SKM-1 (cell line): ENCODE measurements around the gene FAT1.

Source experiments
- DNase-seq: peaks from one replicate; lab custom pipeline; 2025; ENCODE audit not compliant: unreplicated experiment; lab: John Stamatoyannopoulos, UW

FAT1 gene

DNA sequence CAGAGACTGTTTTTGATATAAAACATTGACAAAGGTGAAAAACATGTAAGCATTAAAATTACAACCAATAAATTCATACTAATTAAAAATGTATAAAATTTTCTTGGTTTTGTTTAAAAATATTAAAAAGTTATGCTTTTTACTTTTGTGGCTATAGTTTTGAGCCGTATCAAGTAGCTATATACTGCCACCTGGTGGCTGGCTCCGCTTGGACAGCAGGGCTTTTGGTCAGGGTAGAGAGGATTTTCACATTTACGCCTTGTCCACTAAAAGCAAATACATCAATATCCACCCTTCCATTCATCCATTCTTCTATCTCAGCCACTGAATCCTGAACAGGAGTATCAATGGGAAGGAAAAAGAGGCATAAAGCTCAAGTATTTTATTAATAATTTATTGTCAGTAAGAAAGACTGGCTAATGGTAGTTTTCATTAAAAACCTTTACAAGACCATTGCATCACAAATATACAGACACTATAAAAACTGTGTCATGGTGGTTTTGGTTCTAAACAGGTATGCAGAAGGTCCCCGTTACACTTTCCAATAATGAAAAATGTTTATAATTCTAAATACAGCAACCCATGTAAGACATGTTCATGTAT, 136.1 kb downstream of the FAT1 start:
- DNase-seq = peak; percentile 17

DNA sequence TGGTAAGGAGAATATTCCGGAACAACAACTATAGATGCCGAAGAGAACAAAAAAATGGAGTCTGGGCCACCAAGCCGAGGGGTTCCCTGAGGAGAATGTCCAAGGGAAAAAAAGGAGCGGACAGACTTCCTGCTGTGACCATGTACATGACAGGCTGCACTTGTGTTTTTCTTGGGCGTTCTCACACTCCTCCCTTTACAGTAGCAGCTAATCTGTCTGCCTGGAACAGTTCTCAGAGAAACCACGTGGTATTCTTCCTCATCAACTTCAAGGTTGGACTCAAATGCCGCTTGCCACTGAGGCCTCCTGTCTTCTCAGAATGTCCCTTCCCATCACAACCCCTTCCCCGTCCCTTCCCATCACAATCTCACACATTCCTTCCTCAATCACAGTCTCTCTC, 137.5 kb downstream of the FAT1 start:
- DNase-seq = no peak

DNA sequence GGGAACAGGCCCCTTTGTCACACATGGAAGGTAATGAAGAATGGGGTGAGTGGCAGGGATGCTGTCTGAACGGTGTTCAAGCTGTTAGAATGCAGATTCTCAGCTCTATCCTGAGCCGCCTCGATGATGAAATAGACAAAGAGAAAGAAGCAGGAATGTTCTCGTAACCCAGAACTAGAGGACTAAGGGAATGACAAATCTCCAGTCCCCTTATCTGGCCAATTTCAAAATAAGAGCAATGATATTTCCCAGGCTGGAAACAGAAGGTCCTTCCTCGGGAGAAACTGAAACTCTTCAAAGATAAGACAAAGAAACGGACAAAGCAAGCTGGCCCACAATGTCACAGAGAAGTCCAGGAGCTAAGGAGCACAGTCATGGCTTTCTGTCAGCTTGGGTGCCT, 138.7 kb downstream of the FAT1 start:
- no peak for DNase-seq

DNA sequence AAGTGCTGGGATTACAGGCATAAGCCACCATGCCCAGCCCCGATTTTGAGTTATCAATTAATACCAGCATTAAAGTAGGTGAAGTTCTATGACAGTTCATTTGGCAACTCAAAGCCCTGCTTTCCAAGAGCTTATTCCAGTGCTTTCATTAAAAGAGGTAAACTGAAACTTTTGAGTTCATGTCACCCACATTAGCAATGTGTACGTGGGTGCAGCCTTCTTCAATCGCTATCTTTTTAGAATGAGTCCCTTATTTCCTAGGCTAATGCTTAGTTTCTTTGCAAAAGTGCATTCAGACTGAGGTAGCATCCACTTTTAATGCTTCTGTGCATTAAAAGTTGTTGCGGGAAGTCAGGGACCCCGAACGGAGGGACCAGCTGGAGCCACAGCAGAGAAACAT, 142.2 kb downstream of the FAT1 start:
- DNase-seq = no peak

DNA sequence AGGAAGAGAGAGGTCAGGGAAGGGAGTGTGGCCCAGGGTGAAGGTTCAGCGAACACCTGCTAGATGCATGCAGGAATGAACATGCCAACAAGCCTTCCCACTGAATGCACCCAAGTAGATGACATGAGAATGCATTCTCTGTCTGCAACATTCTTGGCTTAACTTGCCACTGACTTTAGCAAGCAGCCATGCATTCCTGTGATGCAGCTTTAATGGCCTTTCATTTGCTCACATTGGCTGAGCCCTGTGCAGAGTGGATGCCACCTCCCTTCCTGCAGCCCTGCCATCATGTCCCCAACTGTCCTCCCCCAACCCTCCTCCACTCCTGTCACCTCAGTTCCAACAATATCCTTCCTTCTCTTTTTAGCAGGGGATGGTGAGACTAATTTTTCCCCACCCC, 143.0 kb downstream of the FAT1 start:
- DNase-seq = no peak

DNA sequence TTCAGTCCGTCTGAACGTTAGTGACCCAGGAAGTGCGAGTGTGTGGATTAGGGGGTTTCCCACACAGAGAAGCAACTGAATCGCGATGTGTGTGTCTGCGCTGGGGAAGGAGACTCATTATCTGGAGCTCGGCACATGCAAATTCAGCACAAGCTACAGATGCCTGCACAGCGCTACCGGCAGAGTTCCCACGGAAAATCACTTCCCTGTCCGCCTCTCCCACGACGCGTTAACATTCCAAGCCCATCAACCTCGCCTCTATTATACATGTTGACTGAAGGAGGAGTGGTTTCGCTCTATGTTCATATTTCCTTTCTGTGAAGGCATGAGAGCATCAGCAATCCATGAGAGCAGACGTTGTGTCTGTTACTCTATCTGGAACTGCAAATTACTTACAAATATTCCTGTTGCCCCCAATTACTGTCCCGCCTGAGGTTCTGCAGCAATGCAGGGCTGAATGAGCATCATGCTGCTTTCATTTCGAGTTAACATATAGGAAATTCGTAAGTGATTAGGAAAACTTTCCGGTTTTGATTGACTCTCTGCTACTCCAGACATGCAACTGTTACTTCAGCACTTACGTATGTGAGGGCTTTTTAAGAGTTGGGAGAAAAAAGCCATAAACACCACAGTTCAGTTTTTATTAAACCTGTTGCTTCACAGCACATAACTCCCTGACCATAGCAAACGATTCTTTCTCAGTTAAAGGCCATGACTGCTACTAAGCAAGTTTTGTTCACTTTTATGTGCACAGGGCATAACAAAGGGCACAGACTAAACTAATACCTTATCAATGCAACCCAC, 153.3 kb downstream of the FAT1 start:
- DNase-seq = no peak

DNA sequence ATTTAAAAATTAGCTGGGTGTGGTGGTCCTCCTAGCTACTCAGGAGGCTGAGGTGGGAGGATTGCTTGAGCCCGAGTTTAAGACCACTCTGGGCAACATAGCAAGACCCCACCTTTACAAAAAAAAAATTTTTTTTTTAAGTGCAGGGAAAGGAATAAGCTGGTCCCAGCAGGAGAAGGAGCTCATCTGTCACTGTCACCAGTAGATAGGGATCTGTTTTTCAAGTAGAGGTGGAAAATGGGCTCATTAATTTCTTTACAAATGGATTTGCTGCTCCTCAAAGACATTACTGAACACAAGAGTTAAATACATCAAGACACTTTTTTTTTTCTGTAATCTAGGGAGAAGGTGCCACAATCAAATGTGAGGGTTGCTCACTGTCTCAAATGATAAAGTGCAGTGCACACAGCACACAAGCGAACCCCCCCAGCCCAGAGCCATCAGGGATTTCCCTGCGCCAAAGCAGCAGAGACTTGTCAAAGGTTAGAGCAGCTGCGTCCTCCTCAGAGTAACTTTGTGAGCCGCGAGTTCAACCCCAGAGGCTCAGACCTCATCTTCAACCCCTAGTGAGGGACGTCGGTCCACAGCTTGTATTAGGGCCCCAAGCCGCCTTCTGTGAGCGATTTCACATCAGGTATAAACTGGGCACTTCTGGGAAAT, 154.0 kb downstream of the FAT1 start:
- DNase-seq = no peak

DNA sequence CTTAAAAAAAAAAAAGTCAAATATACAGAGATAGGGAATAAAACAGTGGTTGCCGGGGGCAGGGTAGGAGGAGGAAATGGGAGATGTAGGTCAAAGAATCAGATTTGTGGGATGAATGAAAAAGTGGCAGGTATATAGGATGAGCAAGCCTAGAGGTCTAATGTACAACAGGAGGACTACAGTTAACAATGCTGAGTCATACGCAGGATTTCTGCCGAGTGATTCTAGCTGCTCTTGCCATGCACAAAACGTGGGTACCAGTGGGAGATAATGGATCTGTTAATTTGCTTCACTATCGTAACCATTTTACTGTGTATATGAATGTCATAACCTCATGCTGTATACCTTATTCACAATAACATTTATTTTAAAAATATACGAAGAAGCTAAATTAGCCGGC, 157.6 kb downstream of the FAT1 start:
- no peak for DNase-seq

DNA sequence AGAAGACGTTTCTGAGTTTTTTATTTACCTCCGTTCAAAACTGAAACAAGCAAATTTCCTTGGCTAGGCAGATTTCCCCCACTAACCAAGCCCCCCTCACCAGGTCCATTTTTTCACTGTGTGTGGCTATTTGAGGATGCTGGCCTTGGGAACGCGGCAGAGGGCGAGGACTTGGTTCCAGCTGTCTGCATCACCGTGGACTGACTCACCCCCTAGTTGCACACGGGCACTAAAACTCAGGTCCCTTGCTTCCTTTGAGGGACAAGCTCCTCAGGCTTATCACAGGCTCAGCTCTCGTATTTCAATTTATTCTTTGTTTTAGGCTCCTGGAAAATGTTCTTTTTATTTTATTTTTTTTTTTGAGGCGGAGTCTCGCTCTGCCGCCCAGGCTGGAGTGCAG, 159.9 kb downstream of the FAT1 start:
- no peak for DNase-seq

DNA sequence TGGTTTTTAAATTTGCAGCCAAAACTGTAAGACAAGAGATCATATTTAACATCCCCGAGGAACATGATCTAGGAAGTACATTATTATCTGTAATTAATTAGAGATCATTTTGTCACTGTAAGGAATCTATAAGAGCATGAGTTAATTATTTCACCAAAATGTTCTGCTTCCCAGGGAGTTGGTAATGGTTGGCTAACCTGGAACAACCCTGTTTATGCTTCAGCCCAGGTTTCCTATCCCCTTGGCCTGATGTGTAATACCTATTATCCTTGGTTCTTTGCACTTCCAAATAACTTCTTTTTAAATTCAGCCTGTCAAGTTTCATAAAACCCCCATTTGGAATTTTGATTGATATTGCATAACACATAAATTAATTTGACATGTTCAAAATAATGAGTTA, 161.9 kb downstream of the FAT1 start:
- no peak for DNase-seq

DNA sequence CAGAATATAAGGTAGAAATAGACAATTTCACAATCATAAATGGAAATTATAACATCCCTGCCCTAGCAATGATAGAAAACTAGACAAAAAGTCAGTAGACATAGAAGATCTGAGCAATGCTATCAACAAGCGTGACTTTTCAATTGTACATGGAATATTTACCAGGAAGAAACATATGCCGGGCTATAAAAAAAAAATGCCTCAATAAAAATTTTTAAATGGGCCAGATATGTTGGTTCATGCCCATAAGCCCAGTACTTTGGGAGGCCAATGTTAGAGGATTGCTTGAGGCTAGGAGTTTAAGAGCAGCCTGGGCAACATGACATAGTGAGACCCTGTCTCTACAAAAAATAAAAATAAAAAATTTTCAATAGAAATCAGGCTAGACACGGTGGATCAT, 163.0 kb downstream of the FAT1 start:
- no peak for DNase-seq

DNA sequence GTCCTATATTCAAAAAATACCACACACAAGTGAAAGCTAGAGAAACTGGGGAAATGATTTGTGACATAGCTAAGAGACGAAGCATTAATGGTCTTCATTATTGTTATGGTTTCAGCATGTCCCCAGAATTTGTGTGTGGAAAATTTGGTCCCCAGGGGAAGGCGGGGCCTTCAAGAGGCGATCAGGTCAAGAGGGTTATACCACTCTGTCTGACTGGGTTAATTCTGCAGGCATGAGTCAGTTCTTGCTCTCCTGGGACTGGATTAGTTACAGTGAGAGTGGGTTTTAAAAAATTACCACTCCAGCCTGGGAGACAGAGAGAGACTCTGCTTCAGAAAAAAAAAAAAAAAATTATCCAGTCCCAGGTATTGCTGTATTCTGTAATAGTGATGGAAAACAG, 166.2 kb downstream of the FAT1 start:
- no peak for DNase-seq

DNA sequence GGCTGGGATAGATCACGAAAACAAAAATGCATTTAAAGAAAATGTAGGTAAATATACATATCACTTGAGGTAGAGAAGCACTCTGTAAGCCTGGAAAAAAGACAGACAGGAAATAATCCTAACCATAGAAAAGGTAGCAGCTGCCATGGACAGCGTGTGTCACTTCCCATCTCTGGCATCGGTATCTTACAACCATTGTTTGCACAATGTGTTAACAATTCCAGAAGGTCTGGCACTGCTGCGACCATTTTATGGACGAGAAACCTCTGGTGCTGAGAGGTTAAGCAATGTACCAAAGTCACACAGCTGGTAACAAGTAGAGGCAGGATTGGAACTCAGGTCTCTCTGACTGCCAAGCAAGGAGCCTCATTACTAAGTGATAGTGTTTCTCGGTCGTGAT, 166.6 kb downstream of the FAT1 start:
- DNase-seq = no peak

DNA sequence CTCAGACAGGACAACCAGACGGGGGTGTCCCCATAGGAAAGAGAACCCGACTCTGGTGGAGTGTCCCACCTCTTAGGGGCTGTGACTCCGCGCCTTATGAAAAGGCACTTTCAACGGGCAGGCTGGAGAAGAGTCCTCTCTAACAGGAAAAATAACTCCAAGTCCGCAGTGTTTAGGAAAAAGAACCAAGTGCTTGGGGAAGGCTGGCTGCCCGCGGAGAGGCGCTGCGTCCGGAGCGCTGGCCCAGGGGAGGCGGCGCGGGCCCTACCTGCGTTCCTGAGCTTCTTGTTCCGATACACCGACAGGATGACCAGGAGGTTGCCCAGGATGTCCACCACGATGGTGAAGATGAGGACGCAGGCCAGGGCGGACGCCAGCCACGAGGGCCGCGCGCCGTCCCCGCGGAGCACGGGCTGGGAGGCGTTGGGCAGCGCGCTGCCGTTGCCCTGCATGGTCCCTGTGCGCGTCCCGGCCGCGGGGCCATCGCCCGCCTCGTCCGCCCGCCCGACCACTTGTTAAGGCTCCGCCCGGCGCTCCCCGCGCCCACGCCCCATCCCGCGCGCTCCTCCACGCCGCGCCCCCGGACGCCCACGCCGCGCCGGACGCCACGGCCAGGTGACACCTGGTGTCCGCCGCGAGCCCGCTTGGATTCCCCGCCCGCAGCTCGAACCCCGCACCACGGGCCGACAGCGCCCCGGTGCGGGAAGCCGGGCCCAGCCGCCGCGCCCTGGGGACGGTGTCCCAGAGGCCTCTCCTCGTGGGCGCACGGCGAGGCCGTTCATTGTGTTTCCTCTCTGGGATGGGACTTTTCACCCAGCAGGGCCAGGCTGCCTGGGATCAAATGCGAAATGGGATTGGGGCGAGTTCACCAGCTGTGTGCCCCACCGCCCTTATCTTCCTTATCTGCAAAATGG, 168.5 kb downstream of the FAT1 start, which contains the start of gene MTNR1A:
Gene MTNR1A, minus strand, starts transcription at position 654 of the 914 bp plus-strand sequence. Its CDS starts 202 bp downstream, at position 452.
- DNase-seq = no peak

DNA sequence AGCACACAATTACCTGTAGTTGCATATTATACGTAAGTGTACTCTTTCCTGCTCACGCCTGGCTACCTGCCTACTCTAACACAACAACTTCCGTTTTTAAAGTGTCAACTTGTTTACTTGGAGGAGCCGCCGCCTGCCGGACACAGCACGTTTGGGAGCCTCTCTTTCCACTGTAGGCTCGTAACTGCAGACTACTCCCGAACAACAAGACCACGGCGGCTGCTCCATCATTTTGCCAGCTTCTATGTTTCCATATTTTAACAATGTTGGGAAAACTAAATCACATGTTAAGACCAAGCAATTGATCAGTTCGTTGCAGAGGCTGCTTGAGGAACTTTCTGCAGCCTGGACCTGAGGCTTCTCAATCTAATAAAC, 169.1 kb downstream of the FAT1 start:
- DNase-seq = no peak

DNA sequence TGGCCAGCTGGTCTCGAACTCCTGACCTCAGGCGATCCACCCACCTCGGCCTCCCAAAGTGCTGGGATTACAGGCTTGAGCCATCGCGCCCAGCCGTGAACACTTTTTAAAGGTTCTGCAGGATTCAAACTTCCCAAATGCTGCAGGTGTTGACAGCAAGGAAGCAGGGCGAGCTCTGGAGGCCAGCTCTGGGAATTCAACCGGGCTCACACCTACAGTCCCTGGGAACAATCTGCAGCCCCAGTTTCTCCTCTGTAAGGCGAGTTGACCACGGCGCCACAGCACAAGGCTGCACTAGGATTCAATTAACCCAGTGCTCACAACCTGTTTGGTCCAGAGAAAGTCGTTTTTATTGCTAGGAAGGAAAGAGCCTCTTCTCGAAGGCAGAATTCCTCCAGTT, 169.9 kb downstream of the FAT1 start:
- DNase-seq = no peak

DNA sequence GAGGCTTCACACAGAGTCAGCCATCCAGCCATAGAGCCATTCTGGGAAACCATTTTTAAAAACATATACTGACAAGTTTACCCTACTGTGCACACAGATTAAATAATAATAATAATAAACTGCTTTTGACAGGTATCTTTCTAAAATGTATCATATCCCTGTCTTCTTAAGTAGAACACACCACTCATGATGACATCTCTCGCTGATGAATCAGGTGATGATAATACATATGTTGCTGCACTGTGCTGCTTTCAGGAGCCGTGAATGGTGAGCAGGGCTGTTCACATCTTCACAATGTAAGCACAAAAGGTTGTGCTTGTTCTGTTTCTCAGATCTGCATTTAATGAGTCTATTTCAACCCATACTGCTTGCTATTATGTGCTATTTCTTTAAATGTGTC, 171.8 kb downstream of the FAT1 start:
- DNase-seq = no peak

DNA sequence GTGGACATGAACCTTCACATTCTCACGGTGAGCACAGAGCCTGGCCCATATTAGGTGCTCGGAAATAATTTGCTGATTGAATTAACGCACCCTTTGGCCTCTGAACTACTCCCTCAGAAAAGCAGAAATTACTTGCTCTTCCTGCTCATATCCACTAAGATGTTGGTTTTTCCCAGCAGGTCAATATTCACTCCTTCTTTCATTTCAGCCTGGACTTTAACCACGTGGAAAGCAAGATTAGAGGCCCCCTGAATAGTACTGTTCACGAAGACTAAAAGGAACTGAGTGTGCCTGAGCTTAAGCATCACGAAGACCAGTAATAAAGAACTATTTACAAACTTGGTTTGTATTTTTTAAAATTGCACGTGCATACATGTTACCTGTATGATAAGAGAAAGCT, 178.2 kb downstream of the FAT1 start:
- DNase-seq = no peak

DNA sequence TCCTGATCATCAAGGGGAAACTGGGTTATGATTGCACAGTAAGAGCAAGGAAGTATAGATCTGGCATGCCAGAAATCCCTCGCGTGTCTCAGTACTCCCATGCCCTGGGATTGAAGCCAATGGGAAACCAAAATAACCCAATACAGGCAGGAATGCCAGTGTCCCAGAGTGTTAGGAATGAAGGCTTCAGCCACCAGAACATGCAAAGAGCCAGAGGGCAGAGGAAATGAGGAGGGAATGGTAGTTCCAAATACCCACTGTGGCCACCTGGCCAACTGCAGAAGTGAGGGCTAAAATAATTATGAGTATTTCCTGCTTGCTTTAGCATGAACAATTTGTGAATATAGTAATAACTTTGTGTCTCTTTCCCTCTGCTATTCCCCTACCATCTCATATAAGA, 180.4 kb downstream of the FAT1 start:
- no peak for DNase-seq

DNA sequence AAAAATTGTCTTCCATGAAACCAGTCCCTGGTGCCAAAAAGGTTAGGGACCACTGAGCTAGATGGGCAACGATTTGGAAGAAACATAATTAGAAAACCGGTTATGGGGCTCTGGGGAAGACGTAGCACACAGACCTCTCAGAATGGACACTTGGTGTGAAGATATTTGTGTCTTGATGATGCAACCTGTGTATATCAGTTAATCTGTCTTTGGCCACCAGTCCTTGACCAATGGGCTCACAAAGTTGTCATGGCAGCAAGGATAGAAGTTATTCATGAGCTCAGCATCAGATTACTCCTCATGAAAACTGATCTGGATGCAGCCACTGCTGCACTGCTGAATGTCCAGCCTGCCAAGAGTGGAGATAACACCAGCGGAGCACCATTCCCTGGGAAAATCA, 181.9 kb downstream of the FAT1 start:
- no peak for DNase-seq

DNA sequence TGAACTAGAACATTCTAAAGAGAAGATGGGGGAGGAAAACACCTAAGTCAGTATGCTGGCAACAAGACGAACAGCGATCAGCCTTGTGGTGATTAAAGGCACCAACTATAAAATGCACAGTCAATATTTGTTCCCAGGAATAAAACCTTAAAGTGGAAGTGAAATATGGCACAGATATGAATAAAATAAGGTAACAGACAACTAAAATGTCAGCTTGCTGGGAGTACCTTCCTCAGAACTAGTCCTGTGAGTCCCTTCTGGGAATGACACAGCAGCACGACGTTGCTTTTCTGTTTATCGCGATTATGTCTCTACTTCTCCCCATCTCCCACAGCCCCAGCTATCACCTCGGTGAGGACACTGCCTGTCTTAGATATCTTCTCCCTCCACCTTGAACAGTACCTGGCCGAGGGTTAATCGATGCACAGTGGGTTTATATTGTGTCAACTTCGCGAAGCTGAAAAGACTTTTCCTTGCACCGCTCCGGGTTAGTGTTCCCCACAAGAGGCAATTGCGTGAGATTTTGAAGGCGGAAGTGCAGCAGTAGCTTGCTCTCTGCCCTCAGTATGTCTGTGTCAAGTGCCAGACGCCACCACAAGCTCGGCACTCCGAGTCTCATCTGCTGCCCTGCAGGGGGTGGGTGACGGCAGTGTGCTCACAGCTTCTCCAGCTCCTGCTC, 185.7 kb downstream of the FAT1 start:
- no peak for DNase-seq
